Epithelial cell of proximal tubule (primary cell): ENCODE data around the gene AUTS2. TPM values are rescaled to one million over a fixed set of nuclear protein-coding genes. Genes with fewer than 3 reads are reported as not detected.
A peak's percentile ranks its signal among the peaks of the same experiment; 100 is the strongest.

ENCODE experiments used
- DNase-seq: peaks from one replicate; pipeline ENCODE4 v3.0.0-alpha.2; 2011; ENCODE audit warnings: low read depth
- H3K4me3 ChIP-seq: 2 replicates; pipeline ENCODE4 v1.5.1; 2011; ENCODE audit warnings: low read depth, mild to moderate bottlenecking, low read length
- total RNA-seq: library from RNA; depleted of rRNA; stranded (reverse); fragments of >200 nt; gene quantifications from 2 replicates; pipeline ENCODE4 v1.2.3, GENCODE V29; 2015
- TF ChIP-seq, protein P1 (sequence below): conservative IDR thresholded peaks from 2 replicates; pipeline ENCODE4 v1.5.1; 2012; ENCODE audit warnings: low read depth, mild to moderate bottlenecking, low read length

The AUTS2 gene
- total RNA-seq, 1 donor from 2014 or later: 10.0 TPM

DNA sequence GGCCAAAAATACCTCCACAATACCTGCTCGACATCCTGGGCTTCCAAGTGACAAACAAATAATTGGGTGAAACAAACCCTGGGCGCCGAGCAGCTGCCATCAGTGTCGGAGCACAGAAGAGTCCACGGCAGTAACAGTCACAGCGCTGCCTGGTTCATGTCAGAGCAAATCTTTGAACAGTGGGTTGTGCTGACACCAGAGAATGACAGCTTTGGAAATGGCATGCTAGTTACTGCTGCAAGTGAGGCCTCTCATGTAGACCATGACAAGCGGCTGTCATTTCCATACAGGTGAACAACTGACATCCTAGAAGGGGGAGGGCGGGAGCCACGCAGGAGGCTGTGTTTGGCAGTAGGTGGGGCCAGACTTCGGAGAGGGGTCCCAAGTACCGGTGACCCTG lies 1113.2 kb downstream of the AUTS2 start:
- no peak overlapping the region for H3K4me3 ChIP-seq
- no peak for DNase-seq
- TF ChIP-seq, protein P1, sequence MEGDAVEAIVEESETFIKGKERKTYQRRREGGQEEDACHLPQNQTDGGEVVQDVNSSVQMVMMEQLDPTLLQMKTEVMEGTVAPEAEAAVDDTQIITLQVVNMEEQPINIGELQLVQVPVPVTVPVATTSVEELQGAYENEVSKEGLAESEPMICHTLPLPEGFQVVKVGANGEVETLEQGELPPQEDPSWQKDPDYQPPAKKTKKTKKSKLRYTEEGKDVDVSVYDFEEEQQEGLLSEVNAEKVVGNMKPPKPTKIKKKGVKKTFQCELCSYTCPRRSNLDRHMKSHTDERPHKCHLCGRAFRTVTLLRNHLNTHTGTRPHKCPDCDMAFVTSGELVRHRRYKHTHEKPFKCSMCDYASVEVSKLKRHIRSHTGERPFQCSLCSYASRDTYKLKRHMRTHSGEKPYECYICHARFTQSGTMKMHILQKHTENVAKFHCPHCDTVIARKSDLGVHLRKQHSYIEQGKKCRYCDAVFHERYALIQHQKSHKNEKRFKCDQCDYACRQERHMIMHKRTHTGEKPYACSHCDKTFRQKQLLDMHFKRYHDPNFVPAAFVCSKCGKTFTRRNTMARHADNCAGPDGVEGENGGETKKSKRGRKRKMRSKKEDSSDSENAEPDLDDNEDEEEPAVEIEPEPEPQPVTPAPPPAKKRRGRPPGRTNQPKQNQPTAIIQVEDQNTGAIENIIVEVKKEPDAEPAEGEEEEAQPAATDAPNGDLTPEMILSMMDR: no peak

DNA sequence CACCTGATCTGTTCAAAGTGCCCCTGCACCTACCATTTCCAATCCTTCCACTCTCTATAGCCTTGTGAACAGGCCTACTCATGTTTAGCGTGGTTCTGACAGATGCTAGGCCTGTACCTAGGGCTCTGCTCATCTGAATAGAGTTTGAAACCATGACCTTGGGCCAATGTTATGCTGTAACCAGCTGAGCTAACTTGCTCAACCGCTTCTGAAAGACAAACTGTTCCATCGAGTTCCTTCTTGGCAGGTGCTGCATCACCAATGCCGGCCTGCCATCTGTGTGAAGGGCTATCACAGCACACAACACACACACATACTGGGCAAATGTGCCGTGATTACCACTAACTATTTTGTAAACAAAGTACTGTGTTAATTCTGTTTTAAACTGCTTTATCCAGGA lies 1114.7 kb downstream of the AUTS2 start:
- H3K4me3 ChIP-seq: no peak overlapping the region
- no peak for DNase-seq
- TF ChIP-seq, protein P1: no peak

DNA sequence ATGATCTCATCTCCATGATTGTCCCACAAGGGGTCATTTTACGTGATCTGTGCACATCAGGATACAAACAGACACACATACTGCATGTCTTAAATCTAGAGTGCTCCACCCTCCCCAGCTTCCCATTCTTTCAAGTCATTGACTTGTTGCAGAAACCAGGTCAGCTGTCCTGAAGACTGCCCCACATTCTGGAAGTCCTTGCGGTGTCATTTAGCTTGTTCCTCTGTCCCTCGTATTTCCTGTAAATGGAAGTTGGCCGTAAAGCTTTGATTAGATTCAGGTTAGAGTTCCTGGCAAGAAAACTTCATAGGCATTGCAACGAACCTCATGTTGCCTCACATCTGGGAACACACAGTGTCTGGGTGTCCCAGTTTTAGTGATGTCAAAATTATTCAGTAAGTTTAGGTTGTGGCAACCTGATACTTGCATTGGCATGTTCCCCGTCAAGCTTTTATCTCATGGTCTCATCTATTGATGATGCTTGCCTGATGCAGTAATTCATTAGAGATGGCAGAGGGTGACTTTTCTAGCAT lies 1116.3 kb downstream of the AUTS2 start:
- no peak for DNase-seq
- TF ChIP-seq, protein P1: no peak

DNA sequence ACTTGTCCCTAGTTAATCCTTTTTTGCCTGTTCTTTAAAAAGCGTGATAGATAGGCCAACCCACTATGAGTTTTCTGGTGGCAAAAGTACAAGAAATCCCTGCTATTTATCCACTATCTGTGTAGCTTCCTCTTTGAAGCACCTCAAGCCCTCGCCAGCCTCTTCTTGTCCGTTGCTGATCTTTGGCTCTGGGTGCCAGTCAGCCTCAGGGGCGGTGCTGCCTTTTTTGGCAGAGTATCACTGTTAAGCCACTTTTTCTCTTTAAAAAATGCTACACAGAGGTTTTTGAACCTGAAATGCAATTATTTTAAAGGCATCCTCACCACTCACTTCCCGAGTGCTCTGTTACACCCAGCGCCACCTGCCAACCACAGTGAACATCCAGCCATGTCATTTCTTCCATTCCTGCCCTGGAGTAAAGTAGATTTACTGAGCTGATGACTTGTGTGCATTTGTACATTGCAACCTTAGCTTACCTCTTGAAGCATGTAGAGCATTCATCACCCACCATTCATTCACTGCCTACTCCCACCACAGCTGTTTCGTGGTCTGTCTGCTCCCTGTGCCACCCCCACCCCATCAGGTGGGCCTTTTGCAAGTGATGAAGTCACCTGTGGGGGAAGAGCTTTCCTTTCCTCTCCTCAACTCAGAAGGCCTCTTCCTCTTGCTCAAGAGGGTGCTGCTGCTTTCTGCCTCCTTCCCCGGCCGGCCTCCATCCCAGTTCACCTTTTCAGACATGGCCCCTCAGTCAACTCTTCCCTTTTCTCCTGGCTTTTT lies 1119.5 kb downstream of the AUTS2 start:
- no peak overlapping the region for H3K4me3 ChIP-seq
- no peak for DNase-seq
- TF ChIP-seq, protein P1: no peak

More for the DNA sequence above, 1116.3 kb downstream of the AUTS2 start:
- H3K4me3 ChIP-seq: no peak overlapping the region

DNA sequence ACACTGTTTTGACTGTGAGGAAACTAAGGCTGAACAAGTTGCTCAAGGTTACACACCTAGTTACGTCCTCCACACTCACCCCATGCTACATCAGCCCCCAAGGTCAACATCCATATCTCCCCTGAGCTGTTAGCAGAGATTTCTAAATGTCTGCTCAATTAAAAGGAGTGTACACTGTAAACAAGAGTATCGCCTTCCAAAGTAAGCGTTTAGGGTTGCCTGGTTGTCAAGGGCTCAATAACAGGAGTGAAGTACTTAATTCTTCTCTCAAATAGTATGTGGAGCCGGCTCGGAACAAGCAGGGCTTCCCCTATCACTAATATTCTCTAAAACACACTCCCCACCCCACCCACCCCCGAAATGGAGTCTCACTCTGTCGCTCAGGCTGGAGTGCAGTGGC lies 1120.8 kb downstream of the AUTS2 start:
- TF ChIP-seq, protein P1: no peak
- H3K4me3 ChIP-seq: no peak overlapping the region
- DNase-seq: no peak

DNA sequence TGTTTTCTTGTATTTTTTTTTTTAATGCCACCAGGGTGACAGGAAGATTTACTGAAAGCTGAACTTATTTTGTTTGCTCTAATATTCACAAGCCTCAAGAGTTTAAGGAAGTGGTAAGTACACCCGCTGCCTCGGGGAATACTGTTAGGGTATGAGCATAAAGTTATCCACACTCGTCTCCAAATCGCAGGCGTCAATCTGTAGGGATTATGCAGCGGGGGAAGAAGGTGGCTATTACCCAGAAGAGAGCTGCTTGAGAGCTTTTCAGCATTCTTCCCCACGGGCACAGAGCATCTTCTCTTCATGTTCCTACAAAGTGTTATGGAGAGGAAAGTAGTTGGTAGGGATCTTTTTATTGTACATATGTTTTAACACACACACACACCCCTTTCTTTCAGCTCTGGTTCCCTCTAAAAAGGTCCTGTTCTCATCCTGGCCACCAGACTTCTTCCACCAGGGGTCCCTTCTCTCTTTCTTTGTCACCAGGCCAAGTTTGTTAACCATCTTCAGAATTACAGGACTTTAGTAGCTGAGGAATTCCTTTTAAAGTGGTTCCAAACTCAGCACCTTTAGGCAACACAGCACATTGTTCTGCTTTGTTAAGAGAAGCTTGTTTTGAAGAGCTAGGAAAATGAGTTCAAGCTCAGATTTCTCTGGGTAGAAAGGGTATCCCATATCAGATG lies 1122.1 kb downstream of the AUTS2 start:
- DNase-seq: no peak
- H3K4me3 ChIP-seq: no peak overlapping the region
- TF ChIP-seq, protein P1: peak; percentile 12
